ENCODE results near the gene SYTL2.

DNA sequence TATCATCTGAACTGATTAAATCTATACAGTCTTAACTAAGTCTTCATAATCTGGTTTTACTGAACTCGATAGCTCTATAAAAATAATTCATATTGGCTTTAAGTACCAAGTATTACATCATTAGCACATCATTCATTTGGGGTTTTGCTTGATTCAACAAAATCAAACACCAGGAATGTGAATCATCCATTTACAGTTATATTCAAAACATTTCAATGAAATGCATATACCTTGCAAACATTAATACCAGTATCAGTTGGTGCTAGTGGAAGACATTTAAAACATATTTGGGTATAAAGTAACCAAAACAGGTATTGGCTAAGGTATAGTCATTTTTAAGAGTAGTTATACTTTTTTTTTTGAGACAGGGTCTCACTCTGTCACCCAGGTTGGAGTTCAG, 112.7 kb downstream of the SYTL2 start:
- TF ChIP-seq, protein P1, sequence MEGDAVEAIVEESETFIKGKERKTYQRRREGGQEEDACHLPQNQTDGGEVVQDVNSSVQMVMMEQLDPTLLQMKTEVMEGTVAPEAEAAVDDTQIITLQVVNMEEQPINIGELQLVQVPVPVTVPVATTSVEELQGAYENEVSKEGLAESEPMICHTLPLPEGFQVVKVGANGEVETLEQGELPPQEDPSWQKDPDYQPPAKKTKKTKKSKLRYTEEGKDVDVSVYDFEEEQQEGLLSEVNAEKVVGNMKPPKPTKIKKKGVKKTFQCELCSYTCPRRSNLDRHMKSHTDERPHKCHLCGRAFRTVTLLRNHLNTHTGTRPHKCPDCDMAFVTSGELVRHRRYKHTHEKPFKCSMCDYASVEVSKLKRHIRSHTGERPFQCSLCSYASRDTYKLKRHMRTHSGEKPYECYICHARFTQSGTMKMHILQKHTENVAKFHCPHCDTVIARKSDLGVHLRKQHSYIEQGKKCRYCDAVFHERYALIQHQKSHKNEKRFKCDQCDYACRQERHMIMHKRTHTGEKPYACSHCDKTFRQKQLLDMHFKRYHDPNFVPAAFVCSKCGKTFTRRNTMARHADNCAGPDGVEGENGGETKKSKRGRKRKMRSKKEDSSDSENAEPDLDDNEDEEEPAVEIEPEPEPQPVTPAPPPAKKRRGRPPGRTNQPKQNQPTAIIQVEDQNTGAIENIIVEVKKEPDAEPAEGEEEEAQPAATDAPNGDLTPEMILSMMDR (conservative IDR thresholded peaks at IDR 0.05) = no peak
- TF ChIP-seq ZFX (IDR thresholded peaks at IDR 0.05) = no peak
